Stomach (tissue), 9 donors: ENCODE data around the gene DOCK1. TPM values are rescaled to one million over a fixed set of nuclear protein-coding genes. Genes with fewer than 3 reads are reported as not detected.
"Not testable (repeated sequence)": the region's sequence is repeated elsewhere in the genome, so short reads cannot be mapped to it uniquely, and the experiment has no call there.

ENCODE experiments used
- DNase-seq, 2 donors: peaks; one replicate each; pipeline versions ENCODE4 v3.0.0 to v3.0.0-alpha.2; 2013 to 2019
- H3K27ac ChIP-seq, 5 donors: fragments of 200-600 bp in 4 of 5; sonication (generic) in 4 of 5; one replicate each; pipeline ENCODE4 v1.5.1; 2013 to 2019; ENCODE audit warnings: mild to moderate bottlenecking in 1 of 5, moderate library complexity in 1 of 5
- H3K27me3 ChIP-seq, 3 donors: fragments of 200-600 bp; sonication (generic); one replicate each; pipeline ENCODE4 v1.5.1; 2017 to 2019; ENCODE audit warnings: mixed run types in 1 of 3
- H3K36me3 ChIP-seq, 4 donors: fragments of 200-600 bp; sonication (generic); 1 replicate in 3 of 4; 2 replicates in 1 of 4; pipeline ENCODE4 v1.5.1; 2016 to 2019
- H3K4me1 ChIP-seq, 4 donors: fragments of 200-600 bp; sonication (generic); one replicate each; pipeline ENCODE4 v1.5.1; 2016 to 2019
- H3K4me3 ChIP-seq, 4 donors: fragments of 200-600 bp; sonication (generic) in 3 of 4; one replicate each; pipeline ENCODE4 v1.5.1; 2016 to 2019; ENCODE audit warnings: mild to moderate bottlenecking in 1 of 4
- H3K9me3 ChIP-seq, 4 donors: fragments of 200-600 bp; sonication (generic); one replicate each; pipeline ENCODE4 v1.5.1; 2016 to 2019
- CTCF ChIP-seq, 7 experiments: fragments of 450-650 bp in 4 of 7; fragments of 200-600 bp in 3 of 7; sonication (generic) in 3 of 7; IDR thresholded peaks; one replicate each; pipeline ENCODE4 v1.5.1; 2016 to 2019; ENCODE audit warnings: antibody characterized with exemption in 7 of 7, control low read depth in 2 of 7, mild to moderate bottlenecking in 1 of 7
- EP300 ChIP-seq: sonication (generic); formaldehyde crosslinking; IDR thresholded peaks from one replicate; pipeline ENCODE4 v1.6.1; 2017; ENCODE audit warnings: antibody characterized with exemption
- POLR2A ChIP-seq, 4 donors: fragments of 450-650 bp; IDR thresholded peaks; one replicate each; pipeline ENCODE4 v1.6.1; 2016; ENCODE audit warnings: antibody characterized with exemption in 4 of 4, control low read depth in 2 of 4, mild to moderate bottlenecking in 1 of 4, moderate library complexity in 1 of 4
- POLR2AphosphoS5 ChIP-seq, 3 donors: sonication (generic); formaldehyde crosslinking; IDR thresholded peaks; one replicate each; pipeline ENCODE4 v1.6.1; 2016; ENCODE audit warnings: antibody characterized with exemption in 3 of 3
- WGBS, 5 donors: extraction: QIAGEN DNeasy Blood & Tissue Kit in 3 of 5; methylation state at CpG; one replicate each; pipeline versions ENCODE4 v1.1.5 to v1.1.7; 2013 to 2018; 5-methylcytosine and 5-hydroxymethylcytosine counted together
- intact Hi-C: fragments of 100-400 bp; cut with DNase I; formaldehyde crosslinking; loops from one replicate; pipeline ENCODE4 v1.15.1; 2023; ENCODE audit warnings: low total_unique reads
- polyA plus RNA-seq, 3 donors: library from polyadenylated mRNA; stranded (reverse); fragments of 200-250 nt; gene quantifications; one replicate each; pipeline ENCODE4 v1.2.3, GENCODE V29; 2013
- total RNA-seq, 5 donors: library from RNA; depleted of rRNA; stranded (reverse); fragments of >200 nt; gene quantifications; one replicate each; pipeline versions ENCODE4 v1.1.0 to v1.2.3, GENCODE V29; 2014 to 2016
- donor health status: healthy with polysubstance abuse.
- donor health status: Bipolar disorder and iron deficiency.
- donor health status: healthy.

DOCK1 gene
- total and polyA plus RNA-seq, 8 donors, result 8.4 to 114 (median 35.0) TPM

GRCh38 chr10:126895214-126895781, 9.9 kb upstream of the DOCK1 start:
- H3K27me3 ChIP-seq, result peaks cover 0 to 3% (median 0%) of the 10 kb centered on the region in 3 donors
- TF ChIP-seq POLR2A (IDR thresholded peaks at IDR 0.05), result no peak
- no peak for TF ChIP-seq POLR2AphosphoS5 (IDR thresholded peaks at IDR 0.05)
- no peak for TF ChIP-seq EP300
- TF ChIP-seq CTCF (IDR thresholded peaks at IDR 0.05), result no peak
- 47 to 76% (median 63%) methylated on average over 5 to 9 of the region's 9 CpGs for WGBS, 5 donors
- no peaks in the 10 kb centered on the region for H3K36me3 ChIP-seq
- no peak overlapping the region for H3K4me3 ChIP-seq
- no peak overlapping the region for H3K27ac ChIP-seq
- peak; percentile 32 to 80 for DNase-seq
- no peaks in the 10 kb centered on the region for H3K4me1 ChIP-seq
- peaks cover 0 to 15% (median 13%) of the 10 kb centered on the region in 4 donors for H3K9me3 ChIP-seq
- intact Hi-C loops, result no loop called here

GRCh38 chr10:126898460-126898859, 6.8 kb upstream of the DOCK1 start:
- no peak overlapping the region for H3K27ac ChIP-seq
- H3K36me3 ChIP-seq, result no peaks in the 10 kb centered on the region
- no peak overlapping the region for H3K4me3 ChIP-seq
- intact Hi-C loops, result no loop called here
- DNase-seq, result no peak
- peaks cover 0 to 3% (median 0%) of the 10 kb centered on the region in 3 donors for H3K27me3 ChIP-seq
- peaks cover 0 to 15% (median 13%) of the 10 kb centered on the region in 4 donors for H3K9me3 ChIP-seq
- TF ChIP-seq POLR2A (IDR thresholded peaks at IDR 0.05) (no peak), POLR2AphosphoS5 (IDR thresholded peaks at IDR 0.05) (no peak), CTCF (IDR thresholded peaks at IDR 0.05) (no peak), EP300 (no peak)
- H3K4me1 ChIP-seq, result no peaks in the 10 kb centered on the region

- H3K36me3 ChIP-seq, intact Hi-C loops, H3K27me3 ChIP-seq, DNase-seq, H3K27ac ChIP-seq, H3K4me3 ChIP-seq: not testable (repeated sequence)
- WGBS, 5 donors, result 66 to 97% (median 67%) methylated on average over 2 of the region's 2 CpGs
- Histone ChIP-seq H3K9me3 (peaks cover 0 to 15% (median 13%) of the 10 kb centered on the region in 4 donors), H3K4me1 (peaks cover 5 to 11% (median 7%) of the 10 kb centered on the region in 4 donors)
Observed at GRCh38 chr10:126899529-126899928, 5.7 kb upstream of the DOCK1 start.

GRCh38 chr10:126902157-126902556, 3.1 kb upstream of the DOCK1 start:
- intact Hi-C loops, result no loop called here
- no peak for TF ChIP-seq CTCF (IDR thresholded peaks at IDR 0.05)
- no peak for TF ChIP-seq EP300
- no peak for TF ChIP-seq POLR2AphosphoS5 (IDR thresholded peaks at IDR 0.05)
- no peak for TF ChIP-seq POLR2A (IDR thresholded peaks at IDR 0.05)
- 82 to 100% (median 88%) methylated on average over 3 of the region's 3 CpGs for WGBS, 5 donors

GRCh38 chr10:126903656-126904360, 1.4 kb upstream of the DOCK1 start:
- Histone ChIP-seq H3K27me3 (peaks cover 0 to 14% (median 0%) of the 10 kb centered on the region in 3 donors), H3K9me3 (peaks cover 0 to 4% (median 3%) of the 10 kb centered on the region in 4 donors), H3K36me3 (no peaks in the 10 kb centered on the region), H3K27ac (no peak overlapping the region), H3K4me3 (no peak overlapping the region), H3K4me1 (peaks cover 18 to 43% (median 24%) of the 10 kb centered on the region in 4 donors)
- WGBS, 5 donors, result 72 to 81% (median 76%) methylated on average over 12 of the region's 12 CpGs
- no peak for TF ChIP-seq EP300
- no peak for TF ChIP-seq CTCF (IDR thresholded peaks at IDR 0.05)
- no peak for TF ChIP-seq POLR2AphosphoS5 (IDR thresholded peaks at IDR 0.05)
- no peak for TF ChIP-seq POLR2A (IDR thresholded peaks at IDR 0.05)
- intact Hi-C loops, result no loop called here
- no peak for DNase-seq

More at GRCh38 chr10:126902157-126902556, 3.1 kb upstream of the DOCK1 start:
- no peaks in the 10 kb centered on the region for H3K36me3 ChIP-seq
- H3K9me3 ChIP-seq, result peaks cover 0 to 15% (median 13%) of the 10 kb centered on the region in 4 donors
- H3K4me3 ChIP-seq, result no peak overlapping the region
- DNase-seq, result no peak
- H3K4me1 ChIP-seq, result peaks cover 18 to 26% (median 21%) of the 10 kb centered on the region in 4 donors
- no peak overlapping the region for H3K27ac ChIP-seq
- peaks cover 0 to 14% (median 0%) of the 10 kb centered on the region in 3 donors for H3K27me3 ChIP-seq
